ENCODE data around the gene CYP46A1.

The CYP46A1 gene

DNA sequence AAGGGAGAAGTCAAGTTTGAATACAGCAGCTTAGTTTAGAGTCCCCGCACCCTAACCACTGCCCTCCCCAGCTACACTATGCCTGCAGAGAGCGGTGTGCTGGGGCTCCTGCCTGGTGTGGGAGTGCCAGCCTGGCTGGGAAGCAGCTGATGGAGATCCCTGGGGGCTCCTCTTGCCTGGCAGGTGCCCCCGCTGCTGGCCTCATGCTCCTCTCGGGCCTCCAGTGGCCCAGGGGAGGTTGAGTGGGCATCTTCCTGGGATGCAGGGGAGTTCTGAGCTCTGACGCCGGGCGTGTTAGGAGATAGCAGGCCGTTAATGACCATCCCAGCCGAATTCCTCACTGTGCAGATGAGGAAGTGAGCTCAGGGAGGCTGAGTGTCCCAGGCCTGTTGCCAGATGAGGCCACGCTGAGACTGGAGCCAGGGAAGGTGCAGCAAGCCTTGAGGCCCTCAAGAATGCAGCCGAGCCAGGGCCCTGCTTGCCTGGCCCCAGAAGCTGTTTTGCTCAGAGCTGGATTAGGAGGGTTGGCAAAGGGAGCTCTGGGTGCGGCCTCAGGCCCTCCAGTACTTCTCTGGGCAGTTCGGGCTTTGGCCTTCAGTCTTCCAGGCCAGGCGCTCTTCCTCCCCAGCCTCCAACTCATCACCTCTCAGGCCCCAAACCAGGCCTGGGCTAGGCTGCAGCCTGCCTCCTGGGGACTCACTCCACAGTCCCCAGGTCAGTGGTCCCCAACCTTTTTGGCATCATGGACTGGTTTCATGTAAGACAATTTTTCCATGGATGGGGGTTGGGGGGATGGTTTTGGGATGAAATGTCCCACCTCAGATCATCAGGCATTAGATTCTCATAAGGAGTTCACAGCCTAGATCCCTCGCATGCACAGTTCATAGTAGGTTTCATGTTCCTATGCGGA is 6.6 kb upstream of the CYP46A1 start:
- ATAC-seq (ENCODE audit: low read depth) (no peak), DNase-seq (ENCODE audit: low spot score) (no peak)
- Histone ChIP-seq H3K9me3 (ENCODE audit: severe bottlenecking) (peaks cover 17% of the 10 kb centered on the region), H3K4me3 (ENCODE audit: severe bottlenecking) (no peak overlapping the region), H3K36me3 (ENCODE audit: low read depth) (no peaks in the 10 kb centered on the region), H3K27me3 (ENCODE audit: insufficient read depth, poor library complexity, severe bottlenecking) (peaks cover 22% of the 10 kb centered on the region), H3K4me1 (ENCODE audit: insufficient read depth, poor library complexity, severe bottlenecking) (no peaks in the 10 kb centered on the region), H3K27ac (ENCODE audit: poor library complexity, severe bottlenecking) (no peak overlapping the region)
- TF ChIP-seq, protein P1, sequence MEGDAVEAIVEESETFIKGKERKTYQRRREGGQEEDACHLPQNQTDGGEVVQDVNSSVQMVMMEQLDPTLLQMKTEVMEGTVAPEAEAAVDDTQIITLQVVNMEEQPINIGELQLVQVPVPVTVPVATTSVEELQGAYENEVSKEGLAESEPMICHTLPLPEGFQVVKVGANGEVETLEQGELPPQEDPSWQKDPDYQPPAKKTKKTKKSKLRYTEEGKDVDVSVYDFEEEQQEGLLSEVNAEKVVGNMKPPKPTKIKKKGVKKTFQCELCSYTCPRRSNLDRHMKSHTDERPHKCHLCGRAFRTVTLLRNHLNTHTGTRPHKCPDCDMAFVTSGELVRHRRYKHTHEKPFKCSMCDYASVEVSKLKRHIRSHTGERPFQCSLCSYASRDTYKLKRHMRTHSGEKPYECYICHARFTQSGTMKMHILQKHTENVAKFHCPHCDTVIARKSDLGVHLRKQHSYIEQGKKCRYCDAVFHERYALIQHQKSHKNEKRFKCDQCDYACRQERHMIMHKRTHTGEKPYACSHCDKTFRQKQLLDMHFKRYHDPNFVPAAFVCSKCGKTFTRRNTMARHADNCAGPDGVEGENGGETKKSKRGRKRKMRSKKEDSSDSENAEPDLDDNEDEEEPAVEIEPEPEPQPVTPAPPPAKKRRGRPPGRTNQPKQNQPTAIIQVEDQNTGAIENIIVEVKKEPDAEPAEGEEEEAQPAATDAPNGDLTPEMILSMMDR (IDR thresholded peaks at IDR 0.05; ENCODE audit: poor library complexity, severe bottlenecking): no peak

DNA sequence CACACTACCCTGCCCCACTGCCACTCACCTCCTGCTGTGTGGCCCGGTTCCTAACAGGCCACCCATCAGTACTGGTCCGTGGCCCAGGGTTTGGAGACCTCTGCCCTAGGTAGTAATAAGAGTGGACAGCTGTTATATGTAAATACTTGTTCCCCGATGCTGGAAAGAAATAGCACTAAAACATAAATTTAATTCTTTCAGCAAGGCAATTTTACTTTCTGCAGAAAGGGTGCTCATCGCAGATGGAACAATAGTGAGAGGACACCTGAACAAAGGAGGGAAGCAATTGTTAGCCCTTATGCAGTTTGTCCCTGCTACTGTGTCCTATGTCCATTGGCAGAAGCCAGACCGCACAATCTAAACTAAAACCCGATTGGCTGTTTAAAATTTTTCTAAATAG is 5.9 kb upstream of the CYP46A1 start:
- TF ChIP-seq, protein P1 (IDR thresholded peaks at IDR 0.05; ENCODE audit: poor library complexity, severe bottlenecking): no peak
- DNase-seq (ENCODE audit: low spot score) (no peak), ATAC-seq (ENCODE audit: low read depth) (no peak)
- H3K27ac ChIP-seq (ENCODE audit: poor library complexity, severe bottlenecking): no peak overlapping the region
- no peaks in the 10 kb centered on the region for H3K36me3 ChIP-seq (ENCODE audit: low read depth)
- peaks cover 17% of the 10 kb centered on the region for H3K9me3 ChIP-seq (ENCODE audit: severe bottlenecking)
- no peaks in the 10 kb centered on the region for H3K4me1 ChIP-seq (ENCODE audit: insufficient read depth, poor library complexity, severe bottlenecking)
- no peak overlapping the region for H3K4me3 ChIP-seq (ENCODE audit: severe bottlenecking)
- peaks cover 22% of the 10 kb centered on the region for H3K27me3 ChIP-seq (ENCODE audit: insufficient read depth, poor library complexity, severe bottlenecking)

- H3K27me3 ChIP-seq (ENCODE audit: insufficient read depth, poor library complexity, severe bottlenecking): peaks cover 21% of the 10 kb centered on the region
- no peaks in the 10 kb centered on the region for H3K4me1 ChIP-seq (ENCODE audit: insufficient read depth, poor library complexity, severe bottlenecking)
- H3K36me3 ChIP-seq (ENCODE audit: low read depth): no peaks in the 10 kb centered on the region
- H3K27ac ChIP-seq (ENCODE audit: poor library complexity, severe bottlenecking): no peak overlapping the region
- no peak for ATAC-seq (ENCODE audit: low read depth)
- peak; percentile 61 for DNase-seq (ENCODE audit: low spot score)
- TF ChIP-seq, protein P1 (IDR thresholded peaks at IDR 0.05; ENCODE audit: poor library complexity, severe bottlenecking): no peak
- peaks cover 17% of the 10 kb centered on the region for H3K9me3 ChIP-seq (ENCODE audit: severe bottlenecking)
- H3K4me3 ChIP-seq (ENCODE audit: severe bottlenecking): no peak overlapping the region
Measured at GRCh38 chr14:99679111-99679510, 5.0 kb upstream of the CYP46A1 start.

GRCh38 chr14:99679543-99679942 is 4.6 kb upstream of the CYP46A1 start:
- Histone ChIP-seq H3K4me1 (ENCODE audit: insufficient read depth, poor library complexity, severe bottlenecking) (no peaks in the 10 kb centered on the region), H3K36me3 (ENCODE audit: low read depth) (no peaks in the 10 kb centered on the region), H3K27me3 (ENCODE audit: insufficient read depth, poor library complexity, severe bottlenecking) (peaks cover 18% of the 10 kb centered on the region), H3K4me3 (ENCODE audit: severe bottlenecking) (no peak overlapping the region), H3K9me3 (ENCODE audit: severe bottlenecking) (peaks cover 17% of the 10 kb centered on the region), H3K27ac (ENCODE audit: poor library complexity, severe bottlenecking) (no peak overlapping the region)
- ATAC-seq (ENCODE audit: low read depth) (no peak), DNase-seq (ENCODE audit: low spot score) (no peak)
- TF ChIP-seq, protein P1 (IDR thresholded peaks at IDR 0.05; ENCODE audit: poor library complexity, severe bottlenecking): no peak

DNA sequence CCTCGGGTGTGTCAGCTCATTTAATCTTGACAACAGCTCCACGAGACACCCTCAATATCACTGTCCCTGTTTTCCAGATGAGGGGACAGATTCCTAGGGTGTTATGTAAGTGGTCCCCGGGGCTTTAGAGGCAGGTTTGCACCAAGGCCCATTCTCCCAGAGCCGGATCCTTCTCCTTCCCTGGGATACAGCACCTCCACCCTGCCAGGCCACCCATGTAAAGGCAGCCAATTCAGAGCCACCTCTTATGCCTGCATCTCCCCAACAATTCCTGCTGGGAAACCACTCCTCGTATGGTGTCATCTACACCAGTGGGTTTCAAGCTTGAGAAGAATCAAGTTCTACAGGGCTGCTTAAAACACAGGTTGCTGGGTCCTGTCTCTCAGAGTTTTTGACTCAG is 4.1 kb upstream of the CYP46A1 start:
- Histone ChIP-seq H3K36me3 (ENCODE audit: low read depth) (no peaks in the 10 kb centered on the region), H3K27ac (ENCODE audit: poor library complexity, severe bottlenecking) (no peak overlapping the region), H3K4me1 (ENCODE audit: insufficient read depth, poor library complexity, severe bottlenecking) (no peaks in the 10 kb centered on the region), H3K4me3 (ENCODE audit: severe bottlenecking) (no peak overlapping the region), H3K27me3 (ENCODE audit: insufficient read depth, poor library complexity, severe bottlenecking) (peaks cover 14% of the 10 kb centered on the region), H3K9me3 (ENCODE audit: severe bottlenecking) (peaks cover 17% of the 10 kb centered on the region)
- DNase-seq (ENCODE audit: low spot score): no peak
- no peak for ATAC-seq (ENCODE audit: low read depth)
- TF ChIP-seq, protein P1 (IDR thresholded peaks at IDR 0.05; ENCODE audit: poor library complexity, severe bottlenecking): no peak
